Stimulated activated CD4-positive, alpha-beta T cell treated with anti-CD3 and anti-CD28 coated beads, Interleukin-1b, Interleukin-23, amount 100 ng/mL, for 48 hours (primary cell): ENCODE data around the gene TRPC3.

Experiments used
- DNase-seq: peaks from one replicate; pipeline ENCODE4 v3.0.0-alpha.2; 2020

Gene TRPC3

GRCh38 chr4:121951521-121952110 is at the start of gene TRPC3:
Gene TRPC3 (minus strand): TSS chr4:121952060. CDS start chr4:121951680, 380 bp downstream.
- DNase-seq: peak; percentile 33

- DNase-seq: no peak
Observed at GRCh38 chr4:122000849-122001248, 49.0 kb upstream of the TRPC3 start.

DNA sequence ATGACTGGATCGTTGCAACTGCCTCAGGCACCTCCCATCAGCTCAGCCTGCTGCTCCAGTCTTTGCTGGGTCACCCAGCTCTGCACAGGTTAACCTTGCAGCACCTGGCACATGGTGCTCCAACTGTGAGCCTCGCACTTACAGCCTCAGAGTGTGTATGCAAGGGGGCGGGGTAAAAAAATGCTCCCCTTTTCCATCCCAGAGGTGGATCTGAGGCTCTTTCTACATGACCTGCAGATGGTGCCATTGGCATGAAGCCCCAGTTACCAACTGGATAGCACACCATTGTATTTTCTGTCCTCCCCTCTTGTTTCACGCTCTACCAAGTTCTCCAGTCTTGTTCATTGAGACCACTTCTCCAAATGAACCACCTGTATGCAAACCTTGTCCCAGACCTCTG is 46.2 kb upstream of the TRPC3 start:
- no peak for DNase-seq

DNA sequence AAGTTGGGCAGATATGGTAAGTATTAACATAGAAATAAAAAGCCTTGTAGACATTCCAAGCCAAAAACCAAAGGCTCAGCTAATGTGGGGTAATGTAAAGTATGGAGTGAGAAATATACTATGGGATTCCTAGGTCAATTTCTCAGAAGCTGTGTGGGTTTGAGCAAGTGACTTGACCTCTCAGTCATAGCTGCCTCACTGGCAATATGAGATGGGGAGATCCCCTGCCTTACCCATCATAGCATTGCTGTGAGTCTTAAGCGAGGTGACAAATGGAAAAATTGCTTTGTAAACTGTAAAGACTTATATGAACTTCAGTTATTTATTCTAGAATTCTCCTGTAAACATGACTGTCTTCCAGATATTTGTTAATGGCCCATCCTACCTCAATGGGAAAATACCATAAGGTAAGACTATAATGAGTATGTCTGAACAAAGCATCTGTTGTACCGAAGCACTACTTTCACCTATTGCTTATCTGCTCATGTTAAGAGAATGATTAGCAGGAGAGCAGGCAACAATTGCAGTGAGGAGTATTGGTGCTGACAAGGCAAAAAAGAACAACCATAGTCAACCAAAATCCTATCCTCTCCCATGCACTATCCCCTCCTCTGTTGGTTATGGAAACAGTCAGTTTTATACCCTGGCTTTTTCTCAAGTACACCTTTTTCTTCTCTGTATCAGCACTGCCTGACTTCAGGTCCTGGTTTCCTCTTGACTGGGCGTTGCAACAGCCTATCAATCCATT is 44.1 kb upstream of the TRPC3 start:
- no peak for DNase-seq

GRCh38 chr4:121991968-121992367 is 40.1 kb upstream of the TRPC3 start:
- no peak for DNase-seq

- DNase-seq: no peak
Observed at GRCh38 chr4:121990489-121990888, 38.6 kb upstream of the TRPC3 start.

DNA sequence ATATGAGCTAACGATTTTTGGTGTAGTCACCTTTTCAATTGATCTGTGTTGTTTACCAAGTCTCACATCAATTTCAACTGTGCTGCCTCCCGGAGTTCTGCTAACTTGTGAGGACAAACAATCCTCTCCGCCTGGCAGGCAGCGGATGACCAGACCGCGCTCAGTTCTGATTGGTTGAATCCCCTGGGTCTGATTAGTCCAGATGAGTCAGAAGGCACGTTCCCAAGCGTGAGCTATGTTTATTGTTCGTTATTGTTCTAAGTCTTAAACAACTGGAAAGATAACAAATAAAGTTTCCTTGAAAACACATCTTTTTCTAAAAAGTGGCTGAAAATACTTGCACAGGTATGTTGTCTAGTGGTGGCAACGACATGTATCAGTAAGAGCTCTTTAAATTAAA is 37.9 kb upstream of the TRPC3 start:
- no peak for DNase-seq

DNA sequence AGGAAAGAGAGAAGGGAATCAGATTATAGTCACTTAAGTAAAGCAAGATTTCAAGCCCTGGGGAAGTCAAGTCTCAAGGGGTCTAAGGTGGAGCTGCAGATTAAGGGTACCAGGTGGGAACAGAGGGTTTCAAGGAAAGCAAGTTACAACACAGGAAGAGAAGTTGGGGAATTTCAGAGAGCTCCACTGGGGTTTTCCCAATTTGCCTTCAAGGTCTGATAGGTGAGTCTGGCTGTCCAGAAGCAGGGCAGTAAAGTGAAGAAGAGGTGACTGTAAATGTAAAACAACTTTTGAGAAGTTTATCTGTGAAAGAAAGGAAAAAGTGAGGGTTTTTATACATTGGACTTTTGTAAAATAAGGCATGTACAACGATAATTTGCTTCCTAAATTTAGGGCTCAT is 37.1 kb upstream of the TRPC3 start:
- DNase-seq: no peak

GRCh38 chr4:121980643-121981042 is 28.8 kb upstream of the TRPC3 start:
- DNase-seq: no peak

DNA sequence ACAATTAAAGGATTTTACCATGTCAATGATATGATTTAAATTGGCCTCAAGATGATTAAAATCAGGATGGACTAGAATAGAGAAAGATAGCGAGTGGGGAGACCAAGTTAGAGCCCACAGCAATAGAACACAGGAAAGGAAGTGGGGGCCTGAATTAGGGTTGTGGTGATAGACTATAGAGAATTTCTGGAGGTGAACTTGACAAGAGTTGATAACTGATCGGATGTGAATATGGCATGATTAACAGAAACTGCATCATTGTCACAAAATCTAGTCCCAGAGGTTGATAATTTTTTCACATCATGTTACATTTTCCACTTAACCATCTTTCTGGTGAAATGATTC is 26.3 kb upstream of the TRPC3 start:
- DNase-seq: no peak

DNA sequence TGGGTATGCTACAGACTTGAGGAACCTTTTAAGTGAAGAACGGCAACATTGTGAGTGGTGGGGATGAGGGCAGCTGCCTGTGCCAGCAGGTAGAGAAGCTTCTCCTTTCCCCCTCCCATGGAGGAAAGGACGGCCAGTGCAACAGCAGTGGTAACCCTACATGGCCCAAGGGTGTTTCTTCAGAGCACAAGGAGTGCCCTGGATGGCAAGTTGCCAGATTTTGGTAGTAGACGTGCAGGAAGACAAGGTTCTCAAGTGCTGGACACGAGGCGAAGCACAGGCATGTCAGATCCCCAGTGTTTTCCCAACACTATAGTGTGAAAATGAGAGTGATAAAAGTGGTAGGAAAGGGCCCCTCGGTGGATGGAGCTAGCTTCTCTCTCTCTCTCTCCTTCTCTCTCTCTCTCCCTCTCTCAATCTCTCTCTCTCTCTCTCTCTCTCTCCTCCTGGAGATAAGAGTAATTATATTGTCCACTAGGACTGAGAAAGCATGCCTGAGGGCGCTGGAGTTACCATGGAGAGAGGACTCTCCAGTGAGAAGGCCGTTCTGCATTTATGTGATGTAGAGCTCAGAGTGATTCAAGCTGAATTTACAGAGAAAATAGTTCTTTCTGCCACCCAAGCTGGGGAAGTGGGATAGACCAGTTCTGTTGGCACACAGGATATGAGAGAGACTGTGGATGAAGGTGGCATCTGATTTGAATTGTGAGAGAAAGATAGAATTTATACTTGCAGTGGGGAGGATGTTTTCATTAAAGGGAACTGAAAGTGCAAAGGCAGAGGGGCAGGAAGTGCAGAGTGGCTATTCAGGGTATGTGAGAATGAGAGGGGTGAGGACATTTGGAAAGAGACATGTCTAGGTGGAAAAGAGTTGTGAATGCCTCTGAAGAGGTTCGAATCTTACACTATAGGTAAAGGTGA is 25.7 kb upstream of the TRPC3 start:
- no peak for DNase-seq

DNA sequence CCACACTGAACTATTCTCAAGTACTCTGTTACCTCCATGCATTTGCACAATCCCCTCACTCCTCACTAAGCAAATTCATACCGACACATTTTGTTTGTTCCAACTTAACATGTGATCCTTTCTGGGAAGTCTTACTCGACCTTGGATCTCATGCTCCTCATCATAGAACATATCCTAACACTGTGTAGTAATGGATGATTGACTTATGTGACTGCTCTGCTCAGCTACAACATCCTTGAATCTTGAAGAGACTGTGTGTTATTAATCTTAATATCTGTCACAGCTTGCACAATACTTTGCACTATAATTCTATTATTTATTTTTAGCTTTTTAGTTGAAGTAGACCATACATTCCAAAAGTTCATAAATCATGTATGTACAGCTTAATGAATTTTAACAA is 23.9 kb upstream of the TRPC3 start:
- DNase-seq: no peak

DNA sequence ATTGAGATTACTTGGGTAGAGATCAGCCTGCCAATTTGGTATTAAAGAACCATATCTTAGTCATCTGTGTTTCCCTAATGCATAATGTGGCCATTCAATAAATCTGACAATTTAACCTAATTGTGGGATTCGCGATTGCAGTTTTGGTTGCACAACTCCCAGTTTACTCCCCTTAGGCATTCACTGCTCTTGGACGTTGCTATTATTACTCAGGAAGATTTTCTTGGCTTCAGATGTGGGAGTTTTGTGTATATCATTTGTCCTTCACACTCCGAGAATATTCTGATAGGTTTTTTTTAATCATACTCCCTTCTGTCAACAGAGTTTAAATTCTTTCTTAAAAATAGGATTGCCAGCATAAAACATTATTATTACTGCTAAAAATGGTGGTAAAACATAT is 22.0 kb upstream of the TRPC3 start:
- DNase-seq: no peak

DNA sequence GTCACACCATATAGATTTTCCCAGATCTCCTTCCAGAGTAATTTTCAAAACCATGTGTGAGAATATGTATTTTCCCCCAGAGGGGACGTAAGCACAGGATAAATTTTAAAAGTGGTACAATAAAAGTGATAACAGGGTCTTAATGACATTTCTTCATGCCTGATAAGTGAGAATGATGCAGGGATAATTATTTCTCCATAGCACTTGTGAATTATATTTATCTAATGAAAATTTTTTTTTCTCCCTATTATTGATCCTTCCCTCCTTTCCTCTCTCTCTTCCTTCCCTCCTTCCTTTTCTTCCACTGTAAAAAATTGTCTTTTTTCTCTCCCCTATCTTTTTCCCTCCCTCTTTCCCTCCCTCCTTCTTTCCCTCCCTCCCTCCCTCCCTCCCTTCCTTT is 17.0 kb upstream of the TRPC3 start:
- no peak for DNase-seq

DNA sequence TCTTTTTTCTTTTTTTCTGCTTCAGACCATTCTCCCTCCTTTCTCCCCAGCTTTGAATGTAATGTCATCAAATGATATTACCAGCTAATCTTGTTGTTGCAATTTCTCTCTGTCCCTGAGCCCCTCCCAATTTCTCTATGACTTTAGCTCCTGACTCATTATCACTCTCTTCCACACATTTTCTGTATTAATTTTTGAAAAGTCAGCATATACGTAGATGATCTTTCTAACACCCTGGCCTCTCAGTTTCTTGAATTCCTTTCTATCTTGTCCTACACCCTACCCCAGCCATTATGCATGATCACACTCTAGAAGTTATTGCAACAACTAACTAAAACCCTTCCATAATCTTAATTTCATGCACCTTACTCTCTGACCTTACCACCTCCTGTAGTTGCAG is 13.1 kb upstream of the TRPC3 start:
- no peak for DNase-seq

- DNase-seq: no peak
Observed at GRCh38 chr4:121960818-121961217, 9.0 kb upstream of the TRPC3 start.

DNA sequence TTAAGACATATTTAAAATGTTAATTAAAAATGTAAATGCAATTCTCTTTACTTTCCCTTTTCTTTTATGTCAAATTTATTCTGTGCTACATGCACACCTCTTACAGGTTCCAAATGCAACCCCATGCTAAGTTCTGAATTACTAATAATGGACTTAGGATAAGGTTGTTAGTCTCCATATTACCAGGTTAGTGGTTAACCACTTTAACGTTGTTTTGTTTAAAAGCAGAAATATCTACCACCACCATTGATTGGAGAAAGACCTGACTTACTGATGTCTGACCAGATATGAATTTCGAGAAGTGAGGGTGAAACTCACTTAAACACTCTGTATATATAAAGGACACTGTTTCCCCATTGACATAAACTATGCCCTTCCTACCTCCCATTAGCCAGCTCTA is 6.9 kb upstream of the TRPC3 start:
- DNase-seq: no peak

DNA sequence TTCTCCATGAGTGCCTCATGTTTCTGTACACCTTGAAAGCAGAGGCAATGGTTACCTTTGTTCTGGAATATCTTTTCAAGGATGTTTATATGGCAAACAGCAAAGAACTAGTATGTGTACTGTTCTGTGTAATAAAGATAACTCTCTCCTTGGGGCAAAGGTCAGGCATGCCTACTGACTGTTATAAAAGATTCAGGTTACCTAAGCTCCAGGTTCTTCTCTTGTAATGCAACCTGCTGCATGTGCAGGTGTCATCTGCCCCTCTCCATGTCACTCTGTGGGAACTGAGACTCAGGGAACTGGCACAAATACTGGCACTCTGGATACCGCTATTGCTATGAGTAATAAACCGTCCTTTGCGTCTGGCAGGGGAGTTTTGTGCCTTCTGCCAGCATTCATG is 5.4 kb upstream of the TRPC3 start:
- DNase-seq: no peak

DNA sequence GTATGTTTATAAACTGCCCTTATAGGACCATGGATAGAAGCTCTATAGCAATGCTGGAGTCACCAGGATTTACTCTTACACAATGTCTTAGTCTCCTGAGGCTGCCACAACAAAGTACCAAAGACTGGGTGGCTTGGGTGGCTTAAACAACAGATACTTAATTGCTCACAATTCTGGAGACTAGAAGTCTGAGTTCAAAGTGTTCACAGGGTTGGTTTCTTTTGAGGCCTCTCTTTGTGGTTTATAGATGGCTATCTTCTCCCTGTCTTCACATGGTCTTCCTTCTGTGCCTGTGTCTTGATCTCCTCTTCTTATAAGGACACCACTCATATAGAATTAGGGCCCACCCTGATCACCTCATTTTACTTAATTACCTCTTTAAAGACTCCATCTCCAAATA is 2.0 kb upstream of the TRPC3 start:
- DNase-seq: no peak

DNA sequence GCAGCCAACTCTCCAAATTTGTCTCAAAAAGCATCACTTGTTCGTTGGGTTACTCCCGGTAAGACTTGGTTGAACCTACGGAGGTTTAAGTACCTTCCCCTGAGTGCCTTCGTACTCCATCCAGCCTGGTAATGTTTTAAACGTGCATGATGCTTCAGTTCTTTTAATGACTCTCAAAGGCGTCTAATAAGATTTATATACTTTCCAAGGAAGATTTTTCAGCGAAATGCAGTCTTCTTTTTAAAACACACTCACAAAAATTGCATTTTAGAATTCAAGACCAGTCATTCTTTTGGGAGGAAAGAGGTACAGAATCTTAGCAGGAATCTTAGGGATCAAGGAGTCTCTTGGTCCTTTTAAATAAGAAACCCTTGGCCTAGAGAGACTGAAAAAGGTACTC is 430 bp upstream of the TRPC3 start:
- DNase-seq: no peak

- peak; percentile 13 for DNase-seq
Observed at GRCh38 chr4:121950680-121951520, 960 bp downstream of the TRPC3 start.

GRCh38 chr4:121950212-121950679 is 1.6 kb downstream of the TRPC3 start:
- DNase-seq: peak; percentile 86

DNA sequence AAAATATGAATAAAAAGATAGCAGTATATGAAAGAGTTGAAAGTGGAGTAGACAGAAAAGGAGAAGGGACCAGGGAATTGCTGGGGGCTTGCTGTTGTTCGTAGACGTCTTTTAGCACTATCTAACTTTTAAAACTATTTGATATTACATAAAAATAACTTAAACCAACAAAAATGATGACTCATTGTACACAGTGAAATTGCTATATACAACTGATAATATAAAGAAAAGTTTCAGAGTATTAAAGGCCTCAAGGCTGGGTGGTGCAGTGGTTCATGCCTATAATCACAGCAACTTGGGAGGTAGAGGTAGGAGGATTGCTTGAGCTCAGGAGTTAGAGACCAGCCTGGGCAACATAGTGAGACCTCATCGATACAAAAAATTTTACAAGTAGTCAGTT is 5.2 kb downstream of the TRPC3 start:
- no peak for DNase-seq
